ENCODE results near the gene MPI.
"Not testable (repeated sequence)": the region's sequence is repeated elsewhere in the genome, so short reads cannot be mapped to it uniquely, and the experiment has no call there.

The MPI gene

DNA sequence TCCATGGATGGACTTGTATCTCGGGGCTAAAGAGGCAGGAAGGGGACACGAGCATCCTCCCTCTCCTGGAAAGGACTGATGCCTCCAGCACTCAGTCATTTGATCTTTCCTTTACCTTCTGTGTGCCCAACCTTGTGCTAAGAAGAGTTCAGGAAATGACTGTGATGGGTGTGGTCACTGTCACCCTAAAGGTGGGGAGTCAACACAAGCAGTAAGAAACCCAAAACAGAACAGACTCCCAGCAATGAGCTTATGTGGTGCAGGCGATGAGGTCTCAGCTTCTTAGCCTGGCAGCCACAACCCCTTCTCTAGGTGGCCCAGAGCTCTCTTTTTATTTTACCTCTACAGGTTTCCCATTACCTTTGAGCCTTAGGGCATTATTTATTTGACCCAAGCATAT lies 3.8 kb downstream of the MPI start:
- no peak for DNase-seq

- DNase-seq = not testable (repeated sequence)
These were observed 4.5 kb downstream of the MPI start for GRCh38 chr15:74894383-74894782.

DNA sequence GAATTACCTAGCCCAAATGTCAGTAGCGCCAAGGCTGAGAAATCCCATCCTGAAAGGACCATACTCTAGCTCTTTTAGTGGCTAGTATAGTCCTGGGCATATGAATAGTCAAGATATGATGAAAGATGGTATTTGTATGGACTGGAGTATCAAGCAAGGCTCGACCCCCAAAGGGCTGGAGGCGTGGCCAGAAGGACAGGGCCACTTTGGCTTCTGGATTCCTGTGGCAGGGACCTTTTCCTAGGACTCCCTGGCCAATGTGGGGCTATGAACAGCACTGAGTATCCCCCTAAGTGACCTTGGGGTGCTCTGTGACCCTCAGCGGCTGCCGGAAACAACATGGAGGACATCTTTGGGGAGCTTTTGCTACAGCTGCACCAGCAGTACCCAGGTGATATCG lies 6.0 kb downstream of the MPI start:
- no peak for DNase-seq

- DNase-seq = no peak
These were observed 6.5 kb downstream of the MPI start for GRCh38 chr15:74896316-74896715.

- no peak for DNase-seq
These were observed 7.5 kb downstream of the MPI start for GRCh38 chr15:74897300-74897701.

GRCh38 chr15:74901612-74902063 lies 11.8 kb downstream of the MPI start:
- peak in 3 of 4 experiments; percentile 16 to 27 (median 21) for DNase-seq

- DNase-seq = no peak
These were observed 12.6 kb downstream of the MPI start for GRCh38 chr15:74902295-74903075.

DNA sequence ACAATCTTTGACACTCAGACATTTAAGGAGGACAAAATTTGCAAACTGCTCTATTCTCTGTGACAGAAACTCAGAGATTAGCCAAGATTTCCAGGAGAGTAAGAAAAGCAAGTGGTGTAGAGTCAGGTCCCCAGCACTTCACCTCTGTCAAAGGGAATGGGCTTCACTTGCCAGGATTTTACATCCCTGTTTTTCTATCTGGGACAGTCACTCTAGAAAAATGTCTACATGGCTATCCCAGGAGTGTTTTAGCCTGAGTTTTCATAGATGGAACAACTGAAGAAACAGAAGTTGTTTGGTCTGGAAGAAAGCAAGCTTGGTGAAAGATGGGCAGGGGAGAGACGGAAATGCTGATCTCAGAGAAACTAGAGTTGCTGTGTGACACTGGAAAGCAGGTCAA lies 13.8 kb downstream of the MPI start:
- DNase-seq = no peak

DNA sequence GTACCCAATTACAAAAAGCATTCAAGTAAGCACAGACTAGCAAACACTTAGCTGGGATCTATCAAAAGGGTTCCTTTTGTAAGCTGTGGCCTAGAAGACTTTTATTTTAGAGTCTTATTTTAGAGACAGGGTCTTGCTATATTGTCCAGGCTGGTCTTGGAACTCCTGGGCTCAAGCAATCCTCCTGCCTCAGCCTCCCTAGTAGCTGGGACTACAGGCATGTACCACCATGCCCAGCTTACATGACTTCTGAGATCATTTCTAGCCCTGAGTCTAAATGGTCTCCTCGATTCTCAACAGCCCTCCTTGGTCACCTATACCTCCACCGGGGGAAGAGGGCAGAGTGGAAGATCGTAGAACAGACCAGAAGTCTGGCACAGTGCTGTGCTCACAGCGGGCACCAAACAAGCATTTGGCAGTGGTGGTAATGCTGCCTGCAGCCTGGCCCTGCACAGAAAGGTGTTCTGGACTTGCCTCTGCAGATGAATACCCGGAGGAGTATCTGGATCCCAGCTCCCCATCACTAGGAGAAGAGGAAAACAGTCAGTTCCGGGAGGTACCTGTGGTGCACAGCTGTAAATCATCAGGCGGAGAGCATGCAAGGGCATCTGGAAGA lies 14.5 kb downstream of the MPI start:
- no peak for DNase-seq

GRCh38 chr15:74906067-74906449 lies 16.2 kb downstream of the MPI start:
- DNase-seq = peak in 1 of 4 experiments; percentile 26

DNA sequence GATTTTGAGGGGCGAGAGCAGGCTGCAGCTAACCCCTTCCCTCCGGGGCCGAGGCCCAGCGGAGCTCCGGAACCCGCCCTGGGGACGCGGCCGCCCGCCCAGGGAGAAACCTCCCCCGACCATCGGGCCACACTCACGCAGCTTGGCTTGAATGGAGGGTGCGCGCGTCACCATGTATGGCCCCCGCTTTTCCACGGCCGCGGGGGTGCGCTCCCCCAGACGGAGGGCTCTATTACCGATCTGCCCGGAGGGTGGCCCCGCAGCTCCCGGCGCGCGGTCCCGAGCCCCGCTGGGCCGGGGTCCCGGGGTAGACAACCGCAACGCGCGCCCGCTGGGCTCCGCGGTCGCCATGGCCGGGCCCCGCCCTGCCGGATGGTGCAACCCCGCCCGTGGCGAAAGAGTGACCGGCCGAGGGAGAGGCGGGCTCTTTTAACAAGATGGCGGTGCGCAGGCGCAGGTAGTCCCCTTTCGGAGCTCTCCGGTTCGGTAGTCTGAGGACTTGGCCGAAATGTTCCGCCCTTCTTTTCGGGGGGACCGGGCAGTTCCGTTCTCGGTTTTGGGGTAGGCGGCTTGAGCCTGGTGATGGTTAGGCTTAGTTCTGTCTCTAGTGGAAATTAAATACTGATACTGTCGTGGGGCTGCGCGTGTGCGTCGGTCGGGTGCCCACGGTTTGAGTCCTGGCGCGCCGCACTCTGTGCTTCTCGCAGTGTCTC lies 16.8 kb downstream of the MPI start, which contains the start of gene FAM219B:
TSS of gene FAM219B (minus strand) at position 402 of the 713 bp plus-strand sequence. CDS start at position 351, 51 bp downstream.
- DNase-seq = peak; percentile 26 to 58 (median 42)

DNA sequence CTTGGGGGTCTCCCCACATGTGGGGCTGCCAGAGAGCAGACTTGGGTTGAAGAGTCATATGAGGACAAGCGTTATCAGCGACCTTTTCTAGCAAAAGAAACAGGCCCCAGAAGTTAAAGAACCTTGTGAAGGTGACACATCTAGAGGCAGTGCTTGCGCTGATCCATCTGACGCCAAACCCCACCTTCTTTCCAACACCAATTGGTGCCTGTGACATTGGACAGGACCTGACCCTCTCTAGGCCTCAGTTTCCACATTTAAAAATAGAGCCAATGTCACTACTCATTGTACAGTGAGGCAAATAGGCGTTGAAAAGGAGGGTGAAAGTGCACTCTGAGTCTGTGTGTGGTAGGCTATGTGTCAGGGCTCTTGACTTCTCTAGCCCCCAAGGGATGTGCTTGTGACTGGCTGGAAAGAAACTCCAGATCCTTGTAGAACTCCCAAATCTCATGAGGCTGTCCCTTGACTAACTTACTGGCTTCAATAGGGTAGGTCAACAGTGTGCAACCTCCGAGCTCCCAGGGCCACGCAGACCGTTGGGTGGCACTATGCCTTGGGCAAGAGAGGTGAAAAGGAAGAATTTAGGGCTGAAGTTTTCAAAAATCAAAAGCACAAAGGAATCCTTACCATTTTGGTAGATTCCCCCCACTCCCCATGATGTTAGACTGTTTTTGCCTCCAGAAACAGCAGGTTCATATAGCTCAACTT lies 17.5 kb downstream of the MPI start:
- no peak for DNase-seq

DNA sequence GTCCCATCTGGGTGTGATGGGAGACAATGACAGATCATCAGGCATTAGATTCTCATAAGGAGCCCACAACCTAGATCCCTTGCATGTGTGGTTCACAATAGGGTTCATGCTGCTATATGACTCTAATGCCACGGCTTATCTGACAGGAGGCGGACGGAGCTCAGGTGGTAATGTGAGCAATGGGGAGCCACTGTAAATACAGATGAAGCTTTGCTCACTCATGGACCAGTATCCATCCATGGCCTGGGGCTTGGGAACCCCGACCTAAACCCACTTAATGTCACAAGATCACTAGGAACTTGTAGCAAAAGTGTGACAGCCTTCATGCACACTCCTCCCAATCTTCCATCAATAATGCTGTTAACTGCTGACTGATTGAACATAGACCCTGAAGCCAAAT lies 18.8 kb downstream of the MPI start:
- no peak for DNase-seq

- DNase-seq = no peak
These were observed 23.2 kb downstream of the MPI start for GRCh38 chr15:74913041-74913440.

GRCh38 chr15:74913799-74914198 lies 24.0 kb downstream of the MPI start:
- DNase-seq = not testable (repeated sequence)

- no peak for DNase-seq
These were observed 27.8 kb downstream of the MPI start for GRCh38 chr15:74917676-74918075.

DNA sequence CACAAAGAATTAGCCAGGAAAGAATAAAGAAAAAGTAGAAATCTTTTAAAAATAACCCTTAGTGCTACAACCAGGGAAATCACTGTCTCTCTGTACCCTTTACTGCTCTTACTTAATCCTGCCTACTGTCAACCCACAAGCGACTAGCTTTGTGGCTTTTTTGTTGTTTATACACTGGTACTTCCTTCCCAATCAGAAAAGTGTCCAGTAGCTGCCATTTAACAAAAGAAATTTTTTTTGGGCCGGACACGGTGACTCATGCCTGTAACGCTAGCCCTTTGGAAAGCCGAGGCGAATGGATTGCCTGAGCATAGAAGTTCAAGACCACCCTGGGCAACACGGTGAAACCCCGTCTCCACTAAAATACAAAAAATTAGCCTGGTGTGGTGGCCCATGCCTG lies 30.6 kb downstream of the MPI start:
- no peak for DNase-seq

GRCh38 chr15:74924525-74924924 lies 34.7 kb downstream of the MPI start:
- no peak for DNase-seq

DNA sequence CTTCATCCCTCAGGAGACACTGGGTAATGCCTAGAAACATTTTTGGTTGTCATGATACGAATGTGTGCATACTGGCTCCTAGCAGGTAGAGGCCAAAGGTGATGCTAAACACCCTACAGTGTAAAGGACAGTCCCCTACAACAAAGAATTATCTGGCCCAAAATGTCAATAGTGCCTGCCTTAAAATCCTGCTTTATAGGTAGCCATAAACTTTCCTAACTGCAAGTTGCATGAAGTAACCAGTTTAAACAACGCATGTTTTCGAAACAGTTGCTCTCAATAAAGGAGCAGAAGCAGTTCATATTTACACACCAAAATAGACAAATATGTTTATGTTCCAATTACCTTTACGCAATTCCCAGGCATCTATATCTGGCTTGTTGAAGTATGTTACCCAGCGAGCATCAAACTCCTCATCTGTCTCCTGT lies 38.9 kb downstream of the MPI start:
- DNase-seq = no peak

GRCh38 chr15:74933573-74933972 lies 43.7 kb downstream of the MPI start:
- DNase-seq = no peak

- DNase-seq = not testable (repeated sequence)
These were observed 45.4 kb downstream of the MPI start for GRCh38 chr15:74935193-74935592.

GRCh38 chr15:74937272-74937589 lies 47.4 kb downstream of the MPI start:
- no peak for DNase-seq
